Upper lobe of left lung (tissue), 4 donors: Measurements from ENCODE around the gene SLC28A2.

Source experiments
- CTCF ChIP-seq, 6 experiments: fragments of 450-650 bp in 4 of 6; fragments of 200-600 bp in 2 of 6; sonication (generic) in 2 of 6; IDR thresholded peaks; one replicate each; pipeline ENCODE4 v1.5.1; 2016 to 2019; ENCODE audit warnings: antibody characterized with exemption in 6 of 6
- EP300 ChIP-seq, 4 donors: sonication (generic); formaldehyde crosslinking; IDR thresholded peaks; one replicate each; pipeline ENCODE4 v1.5.1; 2017; ENCODE audit warnings: antibody characterized with exemption in 4 of 4, control low read depth in 2 of 4
- POLR2A ChIP-seq, 4 donors: fragments of 450-650 bp; IDR thresholded peaks; one replicate each; pipeline ENCODE4 v1.5.1; 2016 to 2017; ENCODE audit warnings: antibody characterized with exemption in 4 of 4, mild to moderate bottlenecking in 2 of 4
- POLR2AphosphoS5 ChIP-seq, 2 donors: sonication (generic); formaldehyde crosslinking; IDR thresholded peaks; one replicate each; pipeline ENCODE4 v1.5.1; 2017; ENCODE audit warnings: antibody characterized with exemption in 2 of 2

- TF ChIP-seq EP300 (IDR thresholded peaks at IDR 0.05) (no peak), POLR2AphosphoS5 (IDR thresholded peaks at IDR 0.05) (no peak), CTCF (IDR thresholded peaks at IDR 0.05) (no peak), POLR2A (IDR thresholded peaks at IDR 0.05) (no peak)
Observed at GRCh38 chr15:45231132-45231531, 20.9 kb upstream of the SLC28A2 start.
